A204.1 (cell line): ENCODE data around the gene LTN1.
A peak's percentile ranks its signal among the peaks of the same experiment; 100 is the strongest.
"Not testable (repeated sequence)": the region's sequence is repeated elsewhere in the genome, so short reads cannot be mapped to it uniquely, and the experiment has no call there.

Experiments
- FAIRE-seq: peaks from 2 replicates; lab custom pipeline; 2012; peaks lifted over from hg19 to GRCh38; lab: Jason Lieb, UNC

Gene LTN1

DNA sequence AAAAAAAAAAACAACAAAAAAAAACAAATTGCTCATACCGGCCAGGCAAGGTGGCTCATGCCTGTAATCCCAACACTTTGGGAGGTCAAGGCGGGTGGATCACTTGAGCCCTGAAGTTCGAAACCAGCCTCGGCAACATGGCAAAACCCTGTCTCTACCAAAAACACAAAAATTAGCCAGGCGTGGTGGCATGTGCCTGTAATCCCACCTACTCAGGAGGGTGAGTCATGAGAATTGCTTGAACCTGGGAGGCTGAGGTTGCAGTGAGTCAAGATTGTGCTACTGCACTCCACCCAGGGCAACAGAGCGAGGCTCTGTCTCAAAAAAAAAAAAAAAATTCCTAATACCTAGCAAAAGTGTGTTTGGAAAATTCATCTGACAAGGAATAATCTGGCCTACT, 4.5 kb downstream of the LTN1 start:
- FAIRE-seq: not testable (repeated sequence)

DNA sequence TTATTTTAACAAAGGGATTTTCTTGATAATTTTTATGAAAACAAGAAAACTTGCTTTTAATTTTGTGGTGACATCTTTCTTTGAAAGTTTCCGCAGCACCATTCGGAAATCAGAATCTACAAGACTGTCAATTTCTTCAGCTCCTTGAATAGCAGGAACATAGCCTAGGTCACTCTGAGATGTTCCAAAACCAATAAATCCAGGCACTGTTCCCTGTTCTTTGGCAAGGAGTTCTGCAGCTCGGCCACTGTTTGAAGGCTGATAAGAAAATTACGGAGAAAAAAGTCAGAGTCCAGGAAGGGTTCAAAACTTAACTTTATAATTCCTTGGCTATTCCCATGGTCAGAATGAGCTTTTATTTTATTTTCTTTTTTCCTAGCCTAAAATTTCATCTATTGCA, 6.0 kb downstream of the LTN1 start:
- FAIRE-seq: no peak

DNA sequence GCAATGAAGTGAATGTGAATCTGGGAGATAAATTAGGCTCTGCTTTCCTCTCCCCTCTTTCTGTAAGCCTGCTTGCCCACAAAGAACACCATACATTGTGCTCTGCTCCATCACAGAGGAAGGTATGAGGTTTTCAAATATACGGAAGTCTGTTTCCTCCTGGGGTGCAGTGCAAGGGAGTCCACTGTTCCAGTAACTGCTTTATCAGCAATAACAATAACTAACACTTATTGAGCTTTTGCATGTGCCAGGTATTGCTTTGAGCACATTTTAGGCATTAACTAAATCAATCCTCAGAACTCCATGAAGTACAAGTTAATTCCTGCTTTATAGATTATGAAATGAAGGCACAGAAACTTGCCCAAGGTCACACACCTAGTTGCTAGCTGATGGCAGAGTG, 10.0 kb downstream of the LTN1 start:
- FAIRE-seq: no peak

DNA sequence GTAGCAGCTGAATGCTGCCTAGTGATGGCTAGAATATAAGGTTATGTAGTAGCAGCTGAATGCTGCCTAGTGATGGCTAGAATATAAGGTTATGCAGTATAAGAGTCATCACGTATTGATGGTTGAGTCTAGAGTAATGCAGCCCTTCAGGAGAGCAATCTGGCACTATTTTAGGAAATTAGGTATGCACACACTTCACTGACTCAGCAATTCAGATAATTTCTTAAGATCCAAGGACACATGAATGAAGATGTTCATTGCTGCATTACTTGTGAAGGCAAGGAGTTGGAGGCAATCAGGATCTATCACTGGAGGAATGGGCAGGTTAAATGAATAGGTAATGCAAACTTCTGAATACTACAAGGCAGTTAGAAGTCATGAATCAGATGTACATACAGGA, 13.6 kb downstream of the LTN1 start:
- FAIRE-seq: no peak

DNA sequence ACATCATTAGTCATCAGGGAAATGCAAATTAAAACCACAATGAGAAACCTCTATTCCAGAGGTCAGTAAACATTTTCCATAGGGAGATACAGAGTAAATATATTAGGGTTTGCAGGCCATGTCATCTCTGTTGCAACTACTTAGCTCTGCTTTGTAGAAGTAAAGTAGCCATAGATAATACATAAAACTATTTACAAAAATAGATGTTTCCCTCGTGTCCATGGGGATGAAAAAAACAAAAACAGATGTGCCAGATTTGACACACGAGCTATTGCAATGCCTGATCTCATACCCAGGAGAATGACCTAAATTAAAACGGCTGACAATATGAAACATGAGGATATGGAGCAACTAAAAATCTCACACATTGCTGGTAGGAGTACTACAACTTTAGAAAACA, 17.3 kb downstream of the LTN1 start:
- FAIRE-seq: no peak

DNA sequence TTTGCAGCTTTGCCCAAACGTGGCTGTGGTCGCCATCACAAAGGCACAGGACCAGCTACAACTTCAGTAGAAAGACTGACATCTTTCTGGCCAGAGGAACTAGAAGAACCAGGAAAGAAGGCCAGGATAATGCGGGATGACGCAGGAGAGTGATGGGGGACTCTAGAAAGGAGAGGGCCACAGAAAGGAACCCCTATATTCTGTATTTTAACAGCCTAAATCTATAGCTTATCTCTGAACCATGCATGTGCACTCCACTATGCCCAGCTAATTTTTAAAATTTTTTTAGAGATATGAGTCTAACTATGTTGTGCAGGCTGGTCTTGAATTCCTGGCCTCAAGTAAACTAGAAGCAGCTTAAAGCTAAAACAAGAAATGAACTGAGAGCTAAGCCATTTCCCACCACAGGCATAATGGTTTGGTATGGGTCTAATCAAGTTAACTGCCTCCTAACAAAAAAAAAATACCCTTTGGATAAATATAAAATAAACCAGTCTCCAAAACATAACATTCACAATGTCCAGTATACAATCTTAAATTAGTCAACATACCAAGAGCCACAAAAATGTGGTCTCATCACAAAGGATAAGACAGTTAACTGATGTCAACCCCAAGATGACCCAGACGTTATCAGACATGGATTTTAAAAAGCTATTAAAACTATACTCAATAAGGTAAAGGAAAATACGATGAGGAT, 18.0 kb downstream of the LTN1 start:
- FAIRE-seq: no peak

DNA sequence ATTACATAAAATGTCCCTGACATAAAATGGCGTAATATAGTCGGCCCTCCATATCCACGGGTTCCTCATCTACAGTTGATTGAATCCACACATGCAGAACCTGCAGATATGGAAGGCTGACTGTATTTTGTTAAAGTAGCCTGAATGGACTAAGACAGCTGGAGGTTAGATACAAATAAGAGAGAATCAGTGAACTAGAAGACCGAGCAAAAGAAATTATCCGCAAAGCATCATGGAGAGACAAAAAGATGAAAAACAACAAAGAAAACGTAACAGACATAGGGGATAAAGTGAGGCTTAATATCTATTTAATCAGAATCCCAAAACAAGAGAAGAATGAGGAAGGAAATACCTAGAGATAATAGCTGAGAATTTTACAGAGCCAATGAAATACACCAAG, 20.3 kb downstream of the LTN1 start:
- FAIRE-seq: no peak

DNA sequence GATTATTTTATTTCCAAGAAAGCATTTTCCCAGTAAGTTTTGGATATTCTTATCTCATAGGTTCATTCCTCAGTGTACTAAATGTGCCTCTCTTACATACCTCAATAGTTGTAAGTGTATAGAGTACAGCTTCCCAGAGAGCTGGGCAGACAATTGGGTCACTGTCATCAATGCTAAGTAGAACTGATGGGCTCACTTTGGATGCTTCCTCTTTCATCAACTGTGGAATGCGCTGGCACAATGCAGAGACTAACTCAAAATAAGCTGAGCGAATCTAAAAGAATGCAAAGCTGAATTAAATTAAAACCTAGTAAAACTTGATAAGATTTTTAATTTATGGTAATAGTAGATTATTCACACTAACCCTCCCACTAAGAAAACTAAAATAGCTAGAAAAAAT, 21.5 kb downstream of the LTN1 start:
- no peak for FAIRE-seq

DNA sequence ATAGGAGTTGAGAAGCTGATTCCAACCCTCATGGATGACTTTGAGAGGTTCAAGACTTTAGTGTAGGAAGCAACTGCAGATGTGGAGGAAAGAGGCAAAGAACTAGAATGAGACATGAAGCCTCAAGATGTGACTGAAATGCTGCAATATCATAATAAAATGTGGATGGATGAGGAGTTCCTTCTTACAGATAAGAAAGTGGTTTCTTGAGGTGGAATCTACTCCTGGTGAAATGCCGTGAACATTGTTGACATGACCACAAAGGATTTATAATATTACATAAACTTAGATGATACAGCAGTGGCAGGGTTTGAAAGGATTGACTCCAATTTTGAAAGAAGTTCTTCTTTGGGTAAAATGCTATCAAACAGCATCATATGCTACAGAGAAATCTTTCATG, 28.8 kb downstream of the LTN1 start:
- no peak for FAIRE-seq

DNA sequence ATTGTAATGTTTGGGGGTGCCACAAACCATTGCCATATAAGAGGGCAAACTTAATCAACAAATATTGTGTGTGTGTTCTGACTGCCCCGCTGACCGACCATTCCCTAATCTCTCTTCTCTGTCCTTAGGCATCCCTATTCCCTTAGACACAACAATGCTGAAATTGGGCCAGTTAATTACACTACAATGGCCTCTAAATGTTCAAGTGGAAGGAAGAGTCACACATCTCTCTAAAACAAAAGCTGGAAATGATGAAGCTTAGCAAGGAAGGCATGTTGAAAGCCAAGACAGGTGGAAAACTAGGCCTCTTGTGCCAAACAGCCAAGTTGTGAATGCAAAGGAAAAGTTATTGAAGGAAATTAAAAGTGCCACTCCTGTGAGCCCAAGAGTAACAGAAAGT, 30.2 kb downstream of the LTN1 start:
- no peak for FAIRE-seq

DNA sequence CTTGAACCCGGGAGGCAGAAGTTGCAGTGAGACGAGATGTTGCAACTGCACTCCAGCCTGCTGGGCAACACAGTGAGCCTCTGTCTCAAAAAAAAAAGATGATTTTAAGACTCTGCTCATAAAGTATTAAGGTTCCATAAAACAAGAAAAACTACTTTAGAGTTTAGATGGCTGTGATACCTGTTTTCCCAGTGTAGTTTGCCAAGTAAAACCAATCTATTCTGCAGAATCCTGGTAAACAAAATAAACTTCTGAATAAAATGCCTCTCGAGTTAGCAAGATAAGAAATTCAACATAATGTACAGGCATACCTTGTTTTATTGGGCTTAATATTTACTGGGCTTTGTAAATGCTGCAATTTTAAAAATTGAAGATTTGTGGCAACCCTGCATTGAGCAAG, 30.8 kb downstream of the LTN1 start:
- no peak for FAIRE-seq

DNA sequence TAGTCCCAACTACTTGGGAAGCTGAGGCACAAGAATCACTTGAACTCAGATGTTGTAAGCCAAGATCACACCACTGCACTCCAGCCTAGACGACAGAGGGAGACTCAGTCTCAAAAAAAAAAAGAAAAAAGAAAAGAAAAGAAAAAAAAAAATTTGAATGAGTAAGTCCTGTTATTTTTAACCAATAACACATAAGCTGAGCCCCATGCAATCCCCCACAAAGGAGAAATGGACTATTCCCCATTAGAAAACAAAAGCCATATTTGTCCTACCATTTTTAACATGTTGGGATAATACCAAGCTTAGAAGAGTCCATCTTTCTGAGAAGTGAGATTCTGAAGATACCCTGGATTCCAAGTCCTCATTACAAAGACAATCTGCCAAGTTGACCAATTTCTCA, 32.4 kb downstream of the LTN1 start:
- FAIRE-seq: no peak

DNA sequence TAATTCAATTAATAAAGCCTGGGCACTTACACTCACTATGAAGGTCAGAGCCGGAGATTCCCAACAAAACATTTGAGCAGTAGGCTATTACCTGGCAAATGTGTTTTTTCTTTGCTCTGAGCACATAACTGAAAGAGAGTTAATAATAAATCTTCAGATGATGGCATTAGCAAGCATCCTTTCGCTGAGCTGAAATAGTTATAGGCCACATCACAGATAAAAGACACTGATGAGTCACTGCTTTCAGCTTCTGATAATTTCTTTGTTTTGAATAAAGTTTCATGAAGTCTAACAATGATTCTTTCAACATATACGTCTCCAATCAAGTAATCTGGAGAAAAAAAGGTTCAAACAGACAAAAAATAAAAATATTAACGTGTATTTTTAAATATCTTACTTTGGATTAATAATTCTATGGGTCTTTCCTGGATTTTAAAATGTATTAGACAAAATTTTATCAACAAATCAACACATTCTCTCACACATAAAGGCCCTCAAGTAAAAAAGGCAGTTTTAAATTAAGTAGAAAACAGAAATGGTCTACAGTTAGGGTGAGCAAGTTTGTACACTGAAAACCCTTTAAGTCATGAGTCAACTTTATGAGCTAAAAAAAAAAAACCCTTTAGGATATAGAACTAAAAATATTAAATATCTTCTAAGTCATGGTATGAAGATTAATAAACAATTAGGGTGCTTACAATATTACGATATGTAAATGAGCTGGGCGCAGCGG, 33.1 kb downstream of the LTN1 start:
- no peak for FAIRE-seq

DNA sequence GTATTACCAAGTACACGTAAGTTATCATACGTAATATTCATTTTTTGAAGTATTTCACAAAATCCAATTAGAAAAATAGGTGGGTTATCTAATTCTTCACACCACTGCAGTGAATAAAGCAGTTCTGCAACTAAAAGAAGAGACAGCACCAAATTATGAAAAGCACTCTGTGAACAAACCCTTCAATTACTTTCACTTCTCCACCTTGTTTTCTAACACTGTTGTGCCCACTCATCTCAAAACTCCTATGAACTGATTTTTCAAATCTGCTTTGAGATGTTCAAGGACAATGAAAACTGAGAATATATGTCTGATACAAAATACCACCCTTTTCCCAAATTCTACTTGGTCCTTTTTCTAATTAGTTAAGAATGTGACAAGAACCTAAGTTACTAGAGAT, 39.4 kb downstream of the LTN1 start:
- no peak for FAIRE-seq

DNA sequence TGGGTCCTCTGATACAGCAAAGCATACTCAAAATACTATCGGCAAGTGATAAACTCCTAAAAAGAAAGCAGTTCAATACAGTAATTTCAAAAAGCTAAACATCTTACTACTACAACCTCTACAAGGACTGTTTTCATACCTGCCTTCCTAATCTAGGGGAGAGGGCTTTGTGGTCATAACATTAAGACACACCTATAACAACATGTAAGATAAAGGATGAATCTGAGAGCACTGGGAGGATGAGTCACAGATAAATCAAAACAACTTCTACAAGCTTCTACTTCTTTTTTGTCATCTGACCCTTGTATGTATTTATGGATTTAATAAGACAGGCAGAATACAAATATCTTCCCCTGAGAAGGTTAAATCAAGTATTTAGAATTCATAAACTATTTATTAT, 40.0 kb downstream of the LTN1 start:
- FAIRE-seq: no peak

DNA sequence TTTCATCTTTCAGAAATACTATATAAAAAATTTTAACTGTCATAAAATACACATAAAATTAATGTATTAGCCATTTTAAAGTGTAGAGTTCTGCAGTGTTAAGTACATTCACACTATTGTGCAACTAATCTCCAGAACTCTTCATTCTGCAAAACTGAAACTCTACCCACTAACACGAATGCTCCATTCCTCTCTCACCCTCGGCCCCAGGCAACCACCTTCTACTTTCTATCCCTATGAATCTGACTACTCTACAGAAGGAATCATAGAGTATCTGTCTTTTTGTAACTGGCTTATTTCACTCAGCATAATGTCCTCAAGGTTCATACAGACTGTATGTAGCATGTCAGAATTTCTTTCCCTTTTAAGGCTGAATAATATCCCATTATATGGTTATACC, 43.4 kb downstream of the LTN1 start:
- no peak for FAIRE-seq

DNA sequence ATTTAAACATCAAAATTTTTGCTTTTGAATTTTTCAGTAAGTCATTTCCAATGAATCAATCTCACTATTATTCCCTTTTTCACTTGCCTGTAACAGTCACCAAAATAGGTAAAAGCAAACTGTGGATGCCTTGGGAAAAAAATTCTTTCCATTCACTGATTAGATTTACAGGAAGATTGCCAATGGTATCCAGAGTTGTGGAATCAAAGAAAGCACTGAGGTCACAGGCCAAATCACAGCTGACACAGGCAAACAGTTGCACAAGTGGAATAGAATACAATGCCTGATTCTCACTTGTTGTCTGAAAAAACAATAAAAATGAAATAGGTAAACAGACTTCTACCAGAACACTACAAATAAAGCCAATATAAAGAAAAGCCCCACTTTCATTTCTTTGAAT, 48.4 kb downstream of the LTN1 start:
- FAIRE-seq: no peak

DNA sequence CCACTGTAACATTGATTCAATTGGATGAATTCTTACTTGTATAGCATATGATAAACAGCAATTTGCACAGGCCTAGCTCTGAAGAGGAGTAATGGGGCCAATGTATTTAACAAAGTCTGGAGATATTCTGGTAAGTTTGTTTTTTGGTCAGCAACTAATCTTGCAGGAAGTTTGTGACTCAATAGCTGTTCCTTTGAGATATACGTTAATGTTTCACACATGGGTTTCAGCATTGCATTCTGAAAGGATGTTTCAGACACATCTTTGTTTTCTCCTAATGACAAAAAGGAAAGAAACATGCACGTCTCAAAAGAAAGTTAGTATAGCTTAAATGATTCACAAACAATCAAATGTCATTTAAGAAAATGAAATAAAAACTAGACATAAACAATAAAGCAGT, 49.0 kb downstream of the LTN1 start:
- FAIRE-seq: no peak

DNA sequence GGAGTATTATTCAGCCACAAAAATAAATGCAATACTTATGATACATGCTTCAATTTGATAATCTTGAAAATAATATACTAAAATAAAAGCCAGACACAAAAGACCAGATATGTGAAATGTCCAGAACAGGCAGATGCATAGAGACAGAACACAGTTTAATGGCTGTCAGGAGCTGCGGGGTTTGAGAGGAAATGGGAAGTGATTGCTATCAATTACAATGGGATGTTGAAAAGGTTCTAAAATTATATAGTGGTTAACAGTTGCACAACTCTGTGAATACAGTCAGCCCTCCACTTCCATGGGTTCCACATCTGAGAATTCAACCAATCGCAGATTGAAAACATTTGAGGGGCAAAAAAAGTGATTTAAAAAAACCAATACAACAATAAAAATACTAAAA, 54.0 kb downstream of the LTN1 start:
- FAIRE-seq: no peak

DNA sequence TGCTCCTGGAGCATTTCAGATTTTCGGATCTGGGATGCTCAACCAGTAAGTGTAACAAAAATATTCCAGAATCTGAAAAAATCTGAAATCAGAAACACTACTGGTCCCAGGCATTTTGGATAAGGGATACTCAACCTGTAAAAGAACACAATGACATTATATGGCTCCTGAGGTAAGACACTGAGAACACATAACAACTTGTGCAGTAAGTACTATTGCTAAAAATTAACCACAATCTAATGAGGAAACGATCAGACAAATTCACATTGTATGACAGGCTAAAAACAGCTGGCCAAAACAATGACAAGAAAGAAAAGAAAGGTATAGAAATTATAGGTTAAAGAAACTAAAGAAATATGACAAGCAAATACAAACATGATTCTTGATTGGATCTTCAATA, 54.9 kb downstream of the LTN1 start:
- FAIRE-seq: no peak

DNA sequence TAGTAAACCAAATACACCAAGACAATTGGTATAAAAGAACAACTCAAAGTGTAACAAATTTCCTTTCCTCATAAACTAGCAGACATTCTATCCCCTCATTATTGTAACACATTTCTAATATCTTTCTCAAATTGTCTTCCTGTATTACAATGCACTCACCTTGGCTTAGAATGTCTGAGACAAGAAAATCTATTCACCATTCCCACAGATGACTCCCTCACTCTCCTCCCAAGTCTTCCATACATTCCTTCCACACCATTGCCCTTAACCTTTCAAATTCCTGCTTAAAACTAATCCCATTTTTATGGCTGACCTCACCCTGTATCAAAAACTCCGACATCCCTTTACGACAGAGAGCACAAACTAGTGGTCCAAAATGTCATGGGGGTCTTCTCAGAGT, 56.0 kb downstream of the LTN1 start:
- no peak for FAIRE-seq

DNA sequence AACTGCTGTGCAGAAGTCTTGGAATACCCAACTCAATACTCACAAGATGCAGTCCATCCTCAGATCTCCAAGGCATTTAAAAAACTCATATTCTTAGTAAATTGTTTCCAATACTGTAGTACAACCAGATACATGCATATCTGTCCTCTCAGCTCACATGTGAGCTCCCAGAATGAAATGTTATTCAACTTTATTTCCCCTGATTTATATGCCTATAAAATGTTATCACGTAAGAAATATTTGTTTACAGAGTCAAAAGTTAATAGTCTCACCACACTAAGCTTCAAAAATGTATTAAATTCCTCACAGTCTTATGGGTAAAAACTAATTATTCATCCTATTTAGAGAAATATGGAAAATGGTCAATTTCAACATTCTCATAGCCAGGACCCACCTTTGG, 56.6 kb downstream of the LTN1 start:
- FAIRE-seq: no peak

DNA sequence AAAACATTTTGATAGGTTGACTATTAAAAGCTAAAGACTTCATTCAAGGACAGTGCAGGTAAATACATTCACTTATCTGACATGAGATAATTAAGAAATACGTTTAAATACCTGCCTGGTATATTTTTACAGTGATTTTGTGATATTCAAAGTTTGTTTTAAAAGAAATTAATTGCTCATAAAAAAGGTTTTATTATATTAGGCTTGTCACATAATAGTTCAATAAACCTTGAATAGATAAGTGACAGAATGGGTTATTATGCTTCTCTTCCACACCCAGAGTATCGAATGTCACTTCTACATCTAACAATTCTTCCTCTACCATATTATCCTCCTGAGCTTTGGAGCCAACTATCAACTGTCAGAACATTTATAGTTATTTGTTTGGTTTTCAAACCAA, 60.0 kb downstream of the LTN1 start:
- FAIRE-seq: no peak

DNA sequence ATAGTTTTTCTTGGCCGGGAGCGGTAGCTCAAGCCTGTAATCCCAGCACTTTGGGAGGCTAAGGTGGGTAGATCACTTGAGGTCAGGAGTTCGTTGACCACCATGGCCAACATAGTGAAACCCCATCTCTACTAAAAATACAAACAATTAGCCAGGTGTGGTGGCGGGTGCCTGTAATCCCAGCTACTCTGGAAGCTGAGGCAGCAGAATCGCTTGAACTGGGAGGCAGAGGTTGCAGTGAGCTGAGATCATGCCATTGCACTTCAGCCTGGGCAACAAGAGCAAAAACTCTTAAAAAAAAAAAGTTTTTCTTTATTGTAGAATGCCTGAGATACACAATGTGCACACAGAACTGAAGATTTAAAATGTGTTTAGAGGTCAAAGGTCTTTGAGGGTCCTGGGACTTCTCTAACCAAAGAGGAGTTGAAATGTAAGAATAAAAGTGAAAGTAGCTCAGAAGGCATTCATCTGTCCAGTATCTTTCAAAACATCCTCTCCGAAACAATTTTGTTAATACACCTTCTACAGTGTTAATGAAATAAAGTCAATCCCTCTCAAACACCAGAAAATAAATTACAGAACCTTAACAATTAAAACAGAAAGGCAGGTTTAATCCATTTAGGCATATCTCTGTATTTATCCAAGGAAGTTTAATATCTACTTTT, 60.8 kb downstream of the LTN1 start:
- FAIRE-seq: peak; percentile 47
